GM19438 (cell line): Measurements from ENCODE around the gene ZBTB9.

Experiments used
- ATAC-seq: cut with Tn5 transposase; IDR thresholded peaks from one replicate; pipeline ENCODE4 v1.9.1; 2021; ENCODE audit warnings: low read depth; ENCODE audit not compliant: unreplicated experiment

ZBTB9 gene

GRCh38 chr6:33431880-33432541 lies 22.4 kb upstream of the ZBTB9 start:
- ATAC-seq, result no peak

GRCh38 chr6:33432546-33432945 lies 21.8 kb upstream of the ZBTB9 start:
- no peak for ATAC-seq

DNA sequence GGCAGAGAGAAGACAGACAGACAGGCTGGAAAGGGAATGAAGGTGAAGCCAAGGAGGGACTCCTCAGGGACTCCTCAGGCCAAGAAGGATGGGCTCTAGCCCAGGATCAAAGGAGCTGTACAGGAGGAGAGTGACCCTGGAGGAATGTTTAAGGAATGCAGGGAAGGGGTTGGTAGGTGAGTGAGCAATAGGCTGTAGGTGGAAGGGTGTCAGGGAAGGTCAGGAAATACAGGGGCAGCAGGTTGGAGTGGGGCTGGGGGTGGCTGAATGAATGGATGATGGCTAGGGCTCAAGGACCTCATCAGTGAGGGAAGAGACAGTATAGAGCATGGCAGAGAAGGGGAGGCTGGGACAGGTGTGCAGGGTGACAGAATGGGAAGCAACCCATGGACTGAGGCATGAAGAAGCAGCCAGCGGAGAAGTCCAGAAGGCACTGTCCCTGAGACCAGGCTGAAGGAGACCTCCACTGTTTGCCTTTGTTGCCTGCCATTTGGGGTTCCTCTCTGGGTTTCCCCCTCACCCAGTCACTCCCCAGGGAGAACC lies 21.3 kb upstream of the ZBTB9 start:
- no peak for ATAC-seq

GRCh38 chr6:33433544-33434191 lies 20.7 kb upstream of the ZBTB9 start:
- ATAC-seq, result no peak

GRCh38 chr6:33434961-33435360 lies 19.4 kb upstream of the ZBTB9 start:
- ATAC-seq, result no peak

DNA sequence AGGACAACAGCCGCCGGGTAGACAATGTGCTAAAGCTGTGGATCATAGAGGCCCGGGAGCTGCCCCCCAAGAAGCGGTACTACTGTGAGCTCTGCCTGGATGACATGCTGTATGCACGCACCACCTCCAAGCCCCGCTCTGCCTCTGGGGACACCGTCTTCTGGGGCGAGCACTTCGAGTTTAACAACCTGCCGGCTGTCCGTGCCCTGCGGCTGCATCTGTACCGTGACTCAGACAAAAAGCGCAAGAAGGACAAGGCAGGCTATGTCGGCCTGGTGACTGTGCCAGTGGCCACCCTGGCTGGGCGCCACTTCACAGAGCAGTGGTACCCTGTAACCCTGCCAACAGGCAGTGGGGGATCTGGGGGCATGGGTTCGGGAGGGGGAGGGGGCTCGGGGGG lies 16.7 kb upstream of the ZBTB9 start:
- ATAC-seq, result no peak

GRCh38 chr6:33438978-33439594 lies 15.3 kb upstream of the ZBTB9 start:
- ATAC-seq, result no peak

DNA sequence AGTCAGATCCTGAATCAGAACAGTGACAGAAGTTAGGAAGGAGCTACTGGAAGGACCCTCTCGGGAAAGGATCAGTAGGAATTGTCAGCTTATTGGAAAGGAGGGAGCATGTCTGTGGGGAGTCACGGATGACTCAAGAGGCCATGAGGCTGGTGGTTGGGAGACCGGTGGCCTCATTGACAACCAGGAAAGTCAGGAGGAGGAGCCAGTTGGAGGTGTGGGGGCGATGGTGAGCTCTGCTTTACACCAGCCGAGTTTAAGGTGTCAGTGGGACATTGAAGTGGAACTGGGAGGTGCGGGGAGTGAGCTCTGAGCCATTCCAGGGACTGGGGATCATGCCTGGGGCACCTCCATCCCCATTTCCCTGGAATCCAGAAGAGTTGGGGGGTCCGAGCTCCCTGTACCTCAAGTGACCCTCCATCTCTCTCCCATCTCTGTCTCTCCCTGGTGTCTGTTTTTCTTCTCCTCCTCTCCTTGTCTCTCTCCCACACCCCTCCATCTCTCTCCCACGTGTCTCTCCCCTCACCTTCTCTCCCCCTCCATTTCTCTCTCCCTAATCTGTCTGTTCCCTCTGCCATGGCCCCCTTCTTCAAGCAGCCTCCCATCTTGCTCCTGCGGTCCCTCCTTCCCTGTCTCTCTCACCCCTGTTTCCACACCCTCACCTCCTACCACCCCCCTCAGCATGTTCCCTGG lies 14.3 kb upstream of the ZBTB9 start:
- no peak for ATAC-seq

- ATAC-seq, result no peak
Measured at GRCh38 chr6:33440649-33441309, 13.6 kb upstream of the ZBTB9 start.

GRCh38 chr6:33441457-33441856 lies 12.9 kb upstream of the ZBTB9 start:
- ATAC-seq, result no peak

DNA sequence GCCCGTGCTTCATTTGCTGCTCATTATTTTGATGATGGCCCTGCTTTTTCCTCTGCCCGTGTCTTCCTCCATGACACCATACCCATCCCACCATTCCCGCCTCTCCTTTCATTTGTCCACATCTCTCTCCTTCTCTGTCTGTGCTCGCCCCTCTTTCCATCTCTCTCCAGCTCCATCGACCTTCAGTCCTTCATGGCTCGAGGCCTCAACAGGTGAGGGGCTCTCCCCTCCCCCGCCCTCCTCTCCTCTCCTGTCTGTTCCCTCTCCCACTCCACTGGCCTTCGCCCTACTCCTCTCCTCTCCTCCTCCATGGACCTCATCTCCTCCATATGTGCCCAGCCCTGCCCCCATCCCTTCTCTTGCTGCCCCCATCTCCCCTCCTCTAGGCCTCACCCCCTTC lies 12.1 kb upstream of the ZBTB9 start:
- ATAC-seq, result no peak

- ATAC-seq, result no peak
Measured at GRCh38 chr6:33443025-33443424, 11.4 kb upstream of the ZBTB9 start.

DNA sequence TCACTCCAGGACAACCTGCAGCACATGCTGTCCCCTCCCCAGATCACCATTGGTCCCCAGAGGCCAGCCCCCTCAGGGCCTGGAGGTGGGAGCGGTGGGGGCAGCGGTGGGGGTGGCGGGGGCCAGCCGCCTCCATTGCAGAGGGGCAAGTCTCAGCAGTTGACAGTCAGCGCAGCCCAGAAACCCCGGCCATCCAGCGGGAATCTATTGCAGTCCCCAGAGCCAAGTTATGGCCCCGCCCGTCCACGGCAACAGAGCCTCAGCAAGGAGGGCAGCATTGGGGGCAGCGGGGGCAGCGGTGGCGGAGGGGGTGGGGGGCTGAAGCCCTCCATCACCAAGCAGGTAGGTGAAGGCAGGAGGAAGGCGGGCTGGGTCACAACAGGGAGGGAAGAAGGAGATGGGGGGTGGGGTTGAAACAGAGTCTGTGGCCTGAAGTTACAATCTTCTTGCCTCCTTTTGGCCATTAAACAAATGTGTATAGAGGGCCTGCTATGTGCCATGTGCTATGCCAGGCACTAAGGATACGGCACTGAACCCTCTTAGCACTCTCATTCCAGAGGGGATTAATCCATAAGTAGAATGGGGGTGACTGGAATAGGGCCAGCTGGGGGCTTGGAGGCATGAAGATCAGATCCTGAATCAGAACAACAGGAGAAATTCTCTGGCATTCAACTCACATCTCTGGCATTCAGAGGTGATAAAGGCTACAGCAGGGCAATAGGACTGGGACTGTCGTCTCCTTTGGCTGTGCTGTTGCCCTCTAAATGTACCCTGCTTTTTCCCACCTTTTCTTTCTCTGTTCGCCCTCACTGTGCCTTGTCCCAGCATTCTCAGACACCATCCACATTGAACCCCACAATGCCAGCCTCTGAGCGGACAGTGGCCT lies 10.5 kb upstream of the ZBTB9 start:
- no peak for ATAC-seq

DNA sequence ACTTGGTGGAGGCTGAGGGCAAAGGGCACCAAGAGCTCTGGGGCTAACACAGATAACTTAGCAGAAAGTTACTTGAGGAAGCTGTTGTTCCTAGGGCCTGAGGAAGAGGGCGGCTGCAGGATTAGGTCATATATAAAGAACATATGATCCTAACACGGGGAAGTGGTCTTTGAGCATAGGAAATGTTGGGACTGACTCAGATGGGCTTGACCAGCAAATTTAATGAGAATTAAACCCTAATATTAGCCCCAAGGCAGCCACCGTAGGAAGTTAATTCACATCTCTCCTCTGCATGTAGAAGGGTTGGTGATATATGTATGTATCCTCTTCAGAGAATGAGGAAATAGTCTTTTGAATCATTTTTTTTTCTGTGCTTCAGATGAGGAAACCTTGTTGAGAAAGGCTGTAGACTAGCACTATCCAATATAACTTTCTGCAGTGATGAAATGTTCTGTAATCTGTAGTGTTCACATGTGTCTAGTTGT lies 9.2 kb upstream of the ZBTB9 start:
- ATAC-seq, result no peak

DNA sequence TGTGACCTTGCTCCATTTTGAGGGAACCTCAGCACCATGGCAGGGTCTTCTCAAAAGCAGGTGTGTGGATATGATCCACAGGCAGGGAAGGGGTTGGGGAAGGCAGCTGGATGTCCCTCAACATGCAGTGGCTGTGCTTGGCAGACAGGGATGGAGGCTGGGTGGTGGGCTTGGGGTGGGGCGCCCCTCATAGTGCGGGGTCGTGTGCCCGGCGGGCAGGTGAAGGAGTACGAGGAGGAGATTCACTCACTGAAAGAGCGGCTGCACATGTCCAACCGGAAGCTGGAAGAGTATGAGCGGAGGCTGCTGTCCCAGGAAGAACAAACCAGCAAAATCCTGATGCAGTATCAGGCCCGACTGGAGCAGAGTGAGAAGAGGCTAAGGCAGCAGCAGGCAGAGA lies 8.0 kb upstream of the ZBTB9 start:
- no peak for ATAC-seq

GRCh38 chr6:33450434-33450833 lies 3.9 kb upstream of the ZBTB9 start:
- ATAC-seq, result no peak

DNA sequence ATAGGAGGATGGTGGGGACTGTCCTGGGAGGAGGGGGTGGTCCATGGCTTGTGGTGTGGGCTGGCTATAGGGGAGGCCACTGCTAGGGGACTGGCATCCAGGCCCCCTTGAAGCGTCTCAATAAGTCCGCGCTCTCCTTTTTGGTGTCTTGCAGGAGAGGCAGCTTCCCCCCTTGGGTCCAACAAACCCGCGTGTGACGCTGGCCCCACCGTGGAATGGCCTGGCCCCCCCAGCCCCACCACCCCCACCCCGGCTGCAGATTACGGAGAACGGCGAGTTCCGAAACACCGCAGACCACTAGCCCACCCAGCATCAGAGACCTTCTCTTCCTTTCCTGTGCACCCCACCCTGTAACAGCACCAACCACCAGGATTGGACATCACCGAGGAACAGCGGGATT lies 2.8 kb upstream of the ZBTB9 start:
- no peak for ATAC-seq

- no peak for ATAC-seq
Measured at GRCh38 chr6:33452496-33452895, 1.9 kb upstream of the ZBTB9 start.

GRCh38 chr6:33453393-33454008 lies 875 bp upstream of the ZBTB9 start:
- no peak for ATAC-seq
